CD4-positive, alpha-beta T cell treated with Interferon alpha-2 for 1 hour (primary cell): ENCODE data around the gene GGT5.
A peak's percentile ranks its signal among the peaks of the same experiment; 100 is the strongest.
"Not testable (repeated sequence)": the region's sequence is repeated elsewhere in the genome, so short reads cannot be mapped to it uniquely, and the experiment has no call there.

Experiments used
- DNase-seq, 2 donors: peaks; one replicate each; pipeline ENCODE4 v3.0.0-alpha.2; 2020 to 2022

Gene GGT5, protein sequence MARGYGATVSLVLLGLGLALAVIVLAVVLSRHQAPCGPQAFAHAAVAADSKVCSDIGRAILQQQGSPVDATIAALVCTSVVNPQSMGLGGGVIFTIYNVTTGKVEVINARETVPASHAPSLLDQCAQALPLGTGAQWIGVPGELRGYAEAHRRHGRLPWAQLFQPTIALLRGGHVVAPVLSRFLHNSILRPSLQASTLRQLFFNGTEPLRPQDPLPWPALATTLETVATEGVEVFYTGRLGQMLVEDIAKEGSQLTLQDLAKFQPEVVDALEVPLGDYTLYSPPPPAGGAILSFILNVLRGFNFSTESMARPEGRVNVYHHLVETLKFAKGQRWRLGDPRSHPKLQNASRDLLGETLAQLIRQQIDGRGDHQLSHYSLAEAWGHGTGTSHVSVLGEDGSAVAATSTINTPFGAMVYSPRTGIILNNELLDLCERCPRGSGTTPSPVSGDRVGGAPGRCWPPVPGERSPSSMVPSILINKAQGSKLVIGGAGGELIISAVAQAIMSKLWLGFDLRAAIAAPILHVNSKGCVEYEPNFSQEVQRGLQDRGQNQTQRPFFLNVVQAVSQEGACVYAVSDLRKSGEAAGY

DNA sequence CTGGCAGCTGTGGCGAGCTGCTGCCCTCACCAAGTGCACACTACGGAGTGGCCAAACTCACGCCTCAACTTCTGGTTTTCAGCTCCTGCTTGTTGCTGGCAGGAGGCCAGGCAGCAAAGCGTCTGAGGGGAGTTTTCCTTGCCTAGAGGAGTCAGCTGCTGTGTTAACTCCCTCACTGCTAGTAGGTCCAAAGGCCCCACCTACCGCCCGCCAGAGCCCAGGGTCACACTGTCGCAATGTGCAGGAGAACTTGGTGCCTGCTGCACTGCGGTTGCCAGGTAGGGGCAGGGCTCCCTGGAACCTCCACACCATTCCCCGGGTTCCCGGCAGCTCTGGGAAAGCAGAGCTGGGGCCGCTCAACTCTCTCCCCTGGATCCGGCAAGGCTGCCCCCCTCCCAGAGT is at the start of gene GGT5:
GGT5 (minus strand) TSS at position 53 of the 402 bp plus-strand sequence. CDS start 357 bp downstream, outside the sequence.
- DNase-seq, result peak in 1 of 2 donors; percentile 9

DNA sequence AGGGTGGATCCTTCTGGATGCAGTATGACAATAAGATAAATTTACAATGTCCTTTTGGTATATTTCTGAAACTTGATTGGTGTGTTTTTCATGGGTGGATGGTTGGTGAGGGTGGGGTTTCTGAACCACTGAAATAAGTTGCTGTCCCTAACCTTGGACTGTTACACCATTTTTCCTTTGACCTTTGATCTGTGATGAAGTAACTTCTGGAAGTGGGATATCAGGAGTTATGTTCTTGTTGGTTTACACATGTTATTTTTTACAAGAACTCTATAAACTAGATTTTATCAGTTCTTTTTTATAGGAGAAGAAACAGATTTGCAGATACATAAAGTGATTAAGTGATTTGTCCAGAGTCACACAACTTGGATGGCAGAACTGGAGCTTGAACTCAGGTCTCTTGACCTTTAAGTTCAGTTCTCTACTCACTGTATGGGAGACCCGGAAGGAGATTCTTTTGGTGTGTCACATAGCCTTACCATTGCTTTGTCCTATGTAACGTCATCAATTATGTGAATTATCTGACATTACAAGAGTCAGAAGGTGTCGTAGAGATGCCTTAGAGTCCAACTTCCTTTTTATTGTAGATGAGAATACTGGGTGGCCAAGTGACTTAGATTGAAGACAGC is 47.4 kb upstream of the GGT5 start:
- DNase-seq, result not testable (repeated sequence)

DNA sequence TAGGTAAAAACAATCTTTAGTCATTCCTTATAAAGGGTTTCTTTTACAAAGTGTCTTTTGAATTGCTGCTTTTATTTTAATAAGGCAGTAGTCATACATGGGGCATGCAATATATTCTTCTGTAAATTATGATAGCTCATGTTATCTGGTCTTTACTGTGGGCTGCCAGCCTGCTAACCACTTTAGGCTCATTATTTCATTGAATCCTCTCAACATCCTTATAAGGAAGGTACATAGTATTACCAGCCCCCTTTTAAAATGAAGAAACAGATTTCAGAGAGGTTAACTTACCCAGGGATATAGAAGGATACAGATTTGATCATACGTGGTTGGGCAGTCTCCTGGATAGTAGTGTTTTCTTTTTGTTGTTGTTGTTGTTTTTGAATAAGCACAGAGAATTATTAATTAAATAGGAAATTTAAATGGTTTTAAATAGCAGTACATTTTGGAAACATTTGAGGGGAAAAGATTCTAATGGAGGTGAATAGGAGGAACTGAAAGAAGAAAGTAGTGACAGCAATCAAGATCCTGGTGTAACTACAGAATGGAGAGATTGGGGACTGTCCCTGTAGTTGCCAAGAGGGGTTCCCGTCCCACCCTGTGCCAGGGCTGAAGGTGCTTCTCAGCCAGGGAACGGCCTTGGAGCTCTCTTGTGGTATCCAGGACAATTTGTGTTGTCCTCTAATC is 46.8 kb upstream of the GGT5 start:
- DNase-seq, result no peak

DNA sequence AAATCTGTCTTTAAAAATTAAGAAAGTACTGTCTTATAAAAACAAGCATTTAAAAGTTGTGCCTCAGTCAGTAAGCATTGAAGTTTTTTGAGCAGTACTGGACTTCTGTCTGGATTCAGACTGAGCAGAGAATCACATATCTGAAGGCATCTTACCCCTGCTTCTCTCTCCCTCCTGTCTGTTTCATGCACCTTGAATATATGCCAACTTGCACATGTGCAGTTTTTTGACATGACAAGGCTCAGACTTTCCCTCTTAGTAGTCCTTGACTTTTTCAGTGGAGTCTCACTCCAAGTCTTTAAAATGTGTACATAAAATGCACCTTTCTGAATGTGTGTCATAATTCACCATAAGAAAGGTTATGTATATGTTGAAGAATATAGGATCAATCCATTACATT is 45.6 kb upstream of the GGT5 start:
- DNase-seq, result no peak

DNA sequence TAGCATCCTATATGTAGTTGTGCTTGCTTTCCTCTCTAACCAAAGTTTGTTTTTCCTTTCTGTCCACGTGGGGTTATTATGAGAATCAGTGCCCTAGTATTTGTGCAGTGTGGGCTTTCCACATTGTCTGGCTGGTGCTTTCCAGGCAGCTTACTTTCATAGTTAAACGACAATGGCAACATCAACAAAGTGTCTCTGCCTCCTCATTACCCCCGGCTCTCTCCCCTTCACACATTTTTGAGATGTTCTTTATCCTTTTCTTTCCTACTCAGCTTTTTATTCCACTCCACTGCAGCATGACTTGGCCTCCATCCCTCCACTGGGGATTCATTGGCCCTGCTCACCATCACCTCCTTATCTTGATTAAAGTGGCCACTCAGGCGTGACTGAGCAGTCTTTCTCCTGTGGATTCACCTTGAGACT is 44.9 kb upstream of the GGT5 start:
- no peak for DNase-seq

DNA sequence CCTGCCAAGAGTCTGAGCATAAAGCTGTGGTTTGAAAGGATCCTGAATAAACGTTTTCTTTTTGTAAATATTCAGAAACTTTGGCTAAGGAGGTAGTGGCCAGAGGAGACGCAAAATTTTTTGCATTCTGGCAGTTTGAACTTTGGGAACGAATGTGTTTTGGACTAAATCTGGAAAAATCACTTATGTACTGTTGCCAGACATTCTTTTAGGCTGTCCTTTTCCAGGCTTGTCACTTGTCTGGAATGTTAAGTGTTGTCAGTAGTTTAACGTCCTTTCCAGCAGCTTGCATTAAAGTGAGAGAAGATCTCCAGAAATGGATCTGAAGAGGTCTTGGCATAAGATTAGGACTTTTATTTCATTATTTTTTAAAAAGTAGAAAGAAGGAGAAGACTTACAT is 44.2 kb upstream of the GGT5 start:
- DNase-seq, result no peak

DNA sequence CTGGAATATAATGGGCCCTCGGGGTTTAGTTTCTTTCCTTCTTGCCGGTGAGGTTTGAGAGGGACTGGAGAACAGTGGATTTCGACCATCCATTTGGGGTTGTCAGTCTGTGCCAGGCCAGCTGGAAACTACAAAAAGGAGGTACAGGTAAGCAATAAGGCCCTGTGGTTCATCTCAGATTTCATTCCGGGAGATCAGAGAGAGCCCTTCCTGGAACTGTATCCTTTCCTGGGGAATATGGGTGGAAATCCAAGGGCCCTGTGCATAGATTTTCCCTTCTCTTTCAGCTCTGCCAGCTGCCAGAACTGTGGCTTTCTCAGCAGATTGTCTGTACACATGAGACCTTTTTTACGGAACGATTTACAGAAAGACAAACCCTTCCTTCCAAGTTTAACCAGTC is 42.9 kb upstream of the GGT5 start:
- DNase-seq, result not testable (repeated sequence)

DNA sequence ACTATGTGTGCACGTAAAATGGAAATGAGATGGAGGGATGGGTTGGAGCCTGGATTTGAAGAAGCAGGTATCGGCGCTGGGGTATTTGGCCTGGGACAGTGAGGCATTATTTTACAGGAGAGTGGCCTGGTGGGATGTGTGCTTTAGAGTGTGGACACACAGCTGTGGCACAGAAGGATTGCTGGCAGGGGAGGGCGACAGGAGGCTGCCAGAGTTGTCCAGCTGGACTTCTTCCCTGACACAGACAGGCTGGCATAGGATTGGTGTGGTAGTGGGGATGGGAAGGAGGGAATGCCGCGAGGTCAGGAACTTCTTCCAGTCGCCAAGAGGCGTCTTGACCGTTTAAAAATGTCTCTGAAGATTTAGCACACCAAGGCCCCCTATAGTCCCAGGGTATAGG is 42.3 kb upstream of the GGT5 start:
- not testable (repeated sequence) for DNase-seq

DNA sequence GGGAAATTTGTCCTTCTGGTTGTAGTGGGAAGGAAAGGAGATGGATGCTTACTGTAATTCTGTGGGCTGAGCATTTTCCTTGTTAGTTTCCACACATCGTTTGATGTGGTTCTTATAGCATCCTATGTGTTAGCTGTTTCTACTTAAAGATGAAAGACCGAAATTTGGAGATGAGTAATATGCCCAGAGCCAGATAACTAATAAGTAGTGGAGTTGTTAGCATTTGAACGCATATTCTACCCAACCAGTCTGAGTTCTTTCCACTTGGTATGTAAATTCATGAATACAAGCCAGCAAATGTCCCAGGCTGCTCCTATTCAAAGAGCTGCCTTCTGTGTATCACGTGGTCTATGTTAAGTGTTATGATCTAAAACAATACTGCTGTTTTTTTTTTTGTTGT is 40.4 kb upstream of the GGT5 start:
- peak in 1 of 2 donors; percentile 12 for DNase-seq

DNA sequence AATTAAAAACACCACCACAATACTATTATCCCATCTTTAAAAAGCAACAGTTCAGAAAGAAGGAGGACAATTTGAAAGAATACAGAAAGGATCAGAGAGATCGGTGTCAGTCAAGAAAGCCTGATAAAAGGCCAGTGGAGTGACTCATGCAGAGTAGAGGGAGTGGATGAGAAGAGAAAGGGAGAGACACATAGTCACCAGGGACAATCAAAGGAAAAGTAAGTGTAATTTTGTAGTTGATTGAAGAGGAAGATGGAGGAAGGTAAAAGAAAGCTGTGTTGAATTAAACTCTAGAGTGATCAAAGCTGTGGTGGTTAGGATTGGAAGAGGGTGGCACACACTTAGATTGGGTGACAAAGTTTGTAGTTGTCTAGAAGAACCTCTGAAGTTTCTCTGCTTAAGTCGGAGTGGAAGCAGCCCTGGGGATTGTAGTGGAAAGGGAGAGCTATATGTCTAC is 39.9 kb upstream of the GGT5 start:
- DNase-seq, result no peak

DNA sequence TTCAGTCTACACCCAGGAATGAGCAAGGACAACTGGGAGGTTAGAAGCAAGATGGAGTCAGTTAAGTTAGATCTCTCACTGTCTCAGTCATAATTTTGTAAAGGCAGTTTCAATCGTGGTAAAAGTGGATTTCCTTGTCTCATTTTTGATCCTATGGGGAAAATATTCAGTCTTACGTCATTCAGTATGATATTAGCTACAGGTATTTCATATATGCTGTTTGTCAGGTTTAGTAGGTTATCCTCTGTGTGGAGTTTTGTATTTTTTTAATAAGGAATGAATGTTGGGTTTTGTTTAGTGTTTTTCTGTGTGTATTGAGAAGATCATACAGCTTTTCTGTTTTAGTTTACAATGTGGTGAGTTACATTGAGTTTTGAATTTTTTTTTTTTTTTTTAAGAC is 37.5 kb upstream of the GGT5 start:
- DNase-seq, result no peak

DNA sequence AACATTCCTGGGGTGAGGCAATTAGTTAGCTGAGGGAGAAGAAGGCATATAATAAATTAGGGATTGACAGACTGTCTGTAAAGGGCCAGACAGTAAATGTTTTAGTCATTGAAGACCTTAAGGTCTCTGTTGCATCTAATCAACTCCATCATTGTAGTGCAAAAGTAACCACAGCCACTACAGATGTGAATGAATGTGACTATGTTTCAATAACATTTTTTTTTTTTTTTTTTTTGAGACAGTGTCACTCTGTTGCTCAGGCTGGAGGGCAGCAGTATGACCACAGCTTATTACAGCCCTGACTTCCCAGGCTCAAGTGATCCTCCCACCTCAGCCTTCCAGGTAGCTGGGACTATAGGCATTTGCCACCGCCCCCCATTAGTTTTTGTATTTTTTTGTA is 35.5 kb upstream of the GGT5 start:
- not testable (repeated sequence) for DNase-seq

DNA sequence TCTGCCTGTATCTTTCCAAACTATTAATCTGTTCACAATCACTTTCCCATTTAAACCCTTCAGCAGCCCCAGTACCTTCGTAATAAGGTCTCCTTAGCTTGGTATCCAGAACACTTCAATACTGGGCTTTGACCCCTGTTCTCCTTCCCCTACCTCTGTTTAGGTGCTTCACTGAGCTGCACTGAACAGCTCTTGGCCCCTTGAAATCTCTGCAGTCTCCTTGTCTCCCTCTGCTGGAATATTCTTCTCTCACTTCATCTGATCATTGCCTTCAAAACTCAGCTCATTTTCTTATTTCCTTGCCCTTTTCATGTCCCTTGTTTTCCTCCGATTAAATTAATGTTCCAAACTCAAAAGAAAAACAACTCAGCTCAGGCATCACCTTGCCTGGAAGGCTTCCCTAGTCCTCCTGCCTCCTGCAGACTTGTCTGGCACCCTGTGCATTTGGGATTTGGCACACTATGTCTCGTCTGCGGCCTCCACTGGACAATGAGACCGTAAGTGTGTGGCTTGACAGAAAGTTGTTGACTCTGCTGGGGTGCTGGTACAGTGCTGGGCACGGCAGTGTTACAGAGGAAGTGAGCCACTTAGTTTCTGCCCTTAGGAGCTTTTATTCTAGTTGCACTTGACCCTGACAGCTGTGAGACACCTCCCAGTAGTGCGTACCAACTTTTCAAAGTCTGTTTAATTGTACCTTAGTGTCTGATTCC is 30.0 kb upstream of the GGT5 start:
- DNase-seq, result not testable (repeated sequence)

DNA sequence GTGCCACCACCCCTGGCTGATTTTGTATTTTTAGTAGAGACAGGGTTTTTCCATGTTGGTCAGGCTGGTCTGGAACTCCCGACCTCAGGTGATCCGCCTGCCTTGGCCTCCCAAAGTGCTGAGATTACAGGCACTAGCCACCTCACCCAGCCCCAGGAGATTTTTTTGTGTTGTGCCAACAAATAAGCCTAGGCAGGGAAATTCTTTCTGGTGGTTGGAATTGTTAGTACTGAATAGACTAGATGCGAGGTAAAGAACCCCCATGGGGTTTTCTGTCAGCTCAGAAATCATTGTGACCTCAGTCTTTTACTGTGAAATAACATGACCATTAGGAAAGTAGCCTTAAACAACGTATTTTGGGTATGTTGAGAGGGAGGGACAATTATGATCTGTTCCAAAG is 29.0 kb upstream of the GGT5 start:
- DNase-seq, result not testable (repeated sequence)

DNA sequence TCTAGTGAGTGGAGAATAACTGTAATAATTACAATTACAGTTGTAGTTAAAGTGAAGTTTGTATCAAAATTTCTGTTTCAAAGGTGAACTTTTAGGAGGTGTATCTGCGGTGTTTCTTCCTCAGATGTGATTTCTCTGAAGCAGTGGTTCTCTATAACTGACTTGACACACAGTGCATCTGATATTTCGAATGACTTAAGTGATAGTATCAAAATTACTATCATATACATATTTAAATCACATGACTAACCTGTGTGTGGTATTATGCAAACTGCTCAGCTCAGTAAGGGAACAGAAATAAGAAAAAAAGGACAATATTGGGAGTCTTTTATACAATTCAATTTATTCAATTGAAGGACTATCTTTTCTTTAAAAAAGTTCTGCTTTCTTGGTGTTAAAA is 28.1 kb upstream of the GGT5 start:
- DNase-seq, result not testable (repeated sequence)

DNA sequence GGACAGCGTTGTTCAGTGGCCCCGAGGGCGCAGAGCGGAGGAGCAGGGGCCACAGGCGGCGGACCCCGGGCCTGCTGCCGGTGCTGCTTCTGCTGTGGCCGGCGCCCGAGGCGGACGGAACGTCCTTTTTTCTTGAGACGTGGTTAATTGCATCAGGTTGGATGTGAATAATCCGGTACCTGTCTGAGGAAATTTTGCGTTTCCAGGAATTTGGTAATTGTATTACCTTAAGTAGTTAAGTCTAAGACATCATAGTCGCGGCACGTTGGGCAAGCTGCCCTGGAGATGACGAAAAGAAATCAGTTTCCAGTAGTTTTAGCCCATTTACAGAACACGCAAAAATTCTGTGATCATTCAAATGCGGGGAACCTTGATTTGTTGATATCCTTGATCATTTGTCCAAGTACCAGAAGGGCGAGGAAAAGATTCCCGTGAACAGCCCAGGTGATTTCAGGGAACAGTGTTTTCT is 26.5 kb upstream of the GGT5 start:
- no peak for DNase-seq

DNA sequence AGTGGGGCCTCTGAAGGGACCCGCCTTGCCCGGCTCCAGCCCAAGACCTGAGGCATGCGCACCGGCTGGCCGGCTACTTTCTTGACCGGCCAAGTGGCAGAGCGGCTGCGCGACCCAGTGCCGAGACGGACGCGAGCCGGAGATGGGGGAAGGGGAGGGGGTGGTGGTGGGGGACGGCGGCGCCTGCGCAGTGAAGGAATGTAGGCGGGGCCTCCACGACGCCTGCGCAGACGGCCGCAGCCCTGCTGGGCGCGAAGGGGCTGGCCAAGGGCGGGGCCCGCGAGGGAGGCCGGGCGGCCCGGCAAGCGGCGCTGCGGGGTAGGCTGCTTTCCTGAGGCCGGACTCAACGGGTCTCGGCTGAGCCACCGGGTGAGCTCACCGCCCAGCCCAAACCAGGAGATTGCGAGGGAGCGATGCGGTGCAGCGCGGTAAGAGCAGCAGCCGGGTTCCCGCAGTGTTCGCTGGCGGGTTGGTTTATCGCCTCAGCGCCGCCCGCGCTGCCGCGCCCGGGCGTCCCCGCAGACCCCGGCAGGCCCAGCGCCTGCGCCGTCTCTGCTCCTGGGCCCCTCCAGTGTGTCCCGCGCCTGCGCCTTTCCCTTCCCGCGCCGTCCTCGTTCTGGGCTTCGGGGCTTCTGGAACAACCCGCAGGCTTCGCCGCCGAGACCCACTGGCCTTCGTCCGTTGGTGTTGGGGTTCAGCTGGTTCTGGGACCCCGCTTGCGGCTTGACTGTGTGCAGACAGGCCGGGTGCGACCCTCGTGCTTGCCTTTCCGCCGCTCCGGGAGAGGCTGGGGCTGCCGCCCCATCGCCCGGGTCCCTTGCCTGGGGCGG is 25.9 kb upstream of the GGT5 start, which contains the start of gene SPECC1L:
SPECC1L (plus strand) TSS at position 276 of the 830 bp plus-strand sequence. CDS start 31,401 bp downstream, outside the sequence.
- peak; percentile 89 to 93 for DNase-seq

DNA sequence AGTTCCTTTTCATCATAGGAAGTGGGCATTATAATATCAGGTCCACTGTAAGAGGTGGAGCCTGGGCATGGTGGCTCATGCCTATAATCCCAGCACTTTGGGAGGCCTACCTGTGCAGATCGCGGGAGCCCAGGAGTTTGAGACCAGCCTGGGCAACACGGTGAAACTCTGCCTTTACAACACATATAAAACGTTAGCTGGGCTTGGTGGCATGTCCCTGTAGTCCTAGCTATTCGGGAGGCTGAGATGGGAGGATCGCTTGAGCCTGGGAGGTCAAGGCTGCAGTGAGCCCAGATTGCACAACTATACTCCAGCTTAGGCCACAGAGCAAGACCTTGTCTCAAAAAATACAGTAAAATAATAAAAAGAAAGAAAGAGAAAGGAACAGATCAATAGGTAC is 21.6 kb upstream of the GGT5 start:
- not testable (repeated sequence) for DNase-seq

DNA sequence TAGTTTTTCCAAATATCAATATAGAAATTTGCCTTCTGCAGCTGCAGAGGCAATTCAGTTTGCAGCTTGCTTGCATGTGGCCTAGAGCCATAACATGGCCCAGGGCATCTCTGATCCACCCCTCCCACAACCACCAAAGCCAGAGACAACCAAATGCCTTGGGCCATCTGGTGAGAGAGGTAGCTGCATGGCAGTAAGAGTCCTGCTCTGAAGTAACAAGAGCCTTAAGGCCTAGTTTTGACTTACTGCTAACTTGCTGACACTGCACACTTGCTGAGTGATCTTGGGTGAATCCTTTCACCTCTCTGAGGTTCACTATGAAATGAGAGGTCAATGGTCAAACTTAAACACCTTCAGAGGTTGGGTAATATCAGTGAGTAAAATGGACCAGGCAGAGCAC is 20.9 kb upstream of the GGT5 start:
- no peak for DNase-seq

DNA sequence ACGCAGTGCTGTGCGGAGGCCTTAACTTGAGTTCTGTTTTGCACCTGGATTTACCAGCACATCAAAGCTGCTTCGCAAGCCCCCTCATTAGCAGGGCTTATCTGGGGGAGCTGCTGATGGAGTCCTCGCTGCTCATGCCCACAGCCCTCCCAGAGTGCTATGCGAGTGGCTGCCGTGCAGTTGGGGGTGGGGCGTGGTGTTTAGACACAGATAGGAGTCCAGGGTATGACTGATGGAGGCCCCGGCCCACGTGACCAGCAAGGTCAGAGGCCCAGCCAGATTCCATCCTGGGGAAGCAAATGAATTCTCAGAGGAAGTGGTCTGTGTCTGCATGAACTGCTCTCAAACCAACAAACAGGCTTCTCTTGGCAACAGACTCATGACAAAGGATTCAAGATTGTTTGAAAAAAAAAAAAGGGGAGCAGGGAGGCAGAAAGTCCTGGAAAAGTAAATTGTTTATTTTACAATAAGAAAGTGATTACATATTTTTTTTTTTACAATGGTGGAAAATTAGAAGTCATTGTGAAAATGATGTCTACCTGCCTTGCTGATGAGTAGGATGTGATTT is 19.5 kb upstream of the GGT5 start:
- not testable (repeated sequence) for DNase-seq

DNA sequence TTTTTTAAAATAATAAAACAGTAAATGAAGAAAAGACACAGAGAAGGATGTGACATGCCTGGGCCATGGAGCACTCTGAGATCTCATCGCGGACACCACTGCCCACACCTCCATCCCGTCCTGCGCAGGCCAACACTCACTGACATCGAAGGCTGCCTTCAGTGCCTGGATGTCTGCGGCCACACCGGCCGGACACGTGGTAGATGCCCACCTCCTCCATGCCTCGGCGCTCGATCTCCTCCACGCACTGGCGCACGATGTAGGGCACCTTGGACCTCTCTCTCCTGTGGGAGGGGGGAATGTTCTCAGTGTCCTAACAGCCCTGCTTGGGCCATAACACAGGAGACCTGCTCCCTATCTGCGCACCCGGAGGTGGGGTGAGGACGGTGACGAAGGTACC is 18.6 kb upstream of the GGT5 start:
- DNase-seq, result not testable (repeated sequence)
